ENCODE measurements around the gene ZNF140.

ZNF140 gene

GRCh38 chr12:133080368-133081158 lies at the start of gene ZNF140:
ZNF140 (plus strand) TSS chr12:133080923; CDS start chr12:133081321, 398 bp downstream.
- peak; percentile 95 for DNase-seq (ENCODE audit: low read depth)

GRCh38 chr12:133037207-133038005 lies 43.3 kb upstream of the ZNF140 start, which contains the start of gene ZNF84:
ZNF84 (plus strand) TSS chr12:133037509; CDS start chr12:133041468, 3,959 bp downstream.
- DNase-seq (ENCODE audit: low read depth): peak; percentile 97

DNA sequence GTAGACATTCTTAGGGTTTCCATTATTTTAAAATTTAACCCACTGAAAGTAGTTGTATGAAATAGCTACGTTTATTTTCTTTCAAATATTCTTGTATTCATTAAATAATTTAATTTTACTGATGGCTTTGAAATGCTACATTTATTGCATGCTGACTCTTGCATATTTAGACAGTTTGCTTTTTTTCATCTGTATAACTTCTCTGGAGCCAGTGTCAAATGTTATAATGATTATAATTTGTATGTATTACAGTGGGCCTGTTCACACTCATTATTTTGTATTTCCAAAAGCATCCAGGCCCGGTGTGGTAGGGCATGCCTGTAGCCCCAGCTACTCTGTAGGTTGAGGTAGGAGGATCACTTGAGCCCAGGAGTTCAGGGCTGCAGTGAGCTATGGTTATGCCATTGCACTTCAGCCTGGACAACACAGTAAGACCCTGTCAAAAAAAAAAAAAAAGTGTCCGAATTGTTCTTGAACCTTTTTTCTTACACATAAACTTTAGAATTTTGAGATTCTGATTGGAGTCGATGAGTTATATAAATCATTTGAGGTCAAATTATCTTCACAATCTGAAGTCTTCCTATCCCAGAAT lies 42.5 kb upstream of the ZNF140 start:
- DNase-seq (ENCODE audit: low read depth): no peak

- no peak for DNase-seq (ENCODE audit: low read depth)
These were observed 34.0 kb upstream of the ZNF140 start for GRCh38 chr12:133046698-133047097.

DNA sequence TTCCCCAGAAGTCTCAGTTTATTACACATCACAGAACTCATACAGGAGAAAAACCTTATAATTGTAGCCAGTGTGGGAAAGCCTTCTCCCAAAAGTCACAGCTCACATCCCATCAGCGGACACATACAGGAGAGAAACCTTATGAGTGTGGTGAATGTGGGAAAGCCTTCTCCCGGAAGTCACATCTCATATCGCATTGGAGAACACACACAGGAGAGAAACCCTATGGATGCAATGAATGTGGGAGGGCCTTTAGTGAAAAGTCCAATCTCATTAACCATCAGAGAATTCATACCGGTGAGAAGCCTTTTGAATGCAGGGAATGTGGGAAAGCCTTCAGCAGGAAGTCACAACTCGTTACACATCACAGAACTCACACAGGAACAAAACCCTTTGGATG lies 23.3 kb upstream of the ZNF140 start:
- DNase-seq (ENCODE audit: low read depth): no peak

DNA sequence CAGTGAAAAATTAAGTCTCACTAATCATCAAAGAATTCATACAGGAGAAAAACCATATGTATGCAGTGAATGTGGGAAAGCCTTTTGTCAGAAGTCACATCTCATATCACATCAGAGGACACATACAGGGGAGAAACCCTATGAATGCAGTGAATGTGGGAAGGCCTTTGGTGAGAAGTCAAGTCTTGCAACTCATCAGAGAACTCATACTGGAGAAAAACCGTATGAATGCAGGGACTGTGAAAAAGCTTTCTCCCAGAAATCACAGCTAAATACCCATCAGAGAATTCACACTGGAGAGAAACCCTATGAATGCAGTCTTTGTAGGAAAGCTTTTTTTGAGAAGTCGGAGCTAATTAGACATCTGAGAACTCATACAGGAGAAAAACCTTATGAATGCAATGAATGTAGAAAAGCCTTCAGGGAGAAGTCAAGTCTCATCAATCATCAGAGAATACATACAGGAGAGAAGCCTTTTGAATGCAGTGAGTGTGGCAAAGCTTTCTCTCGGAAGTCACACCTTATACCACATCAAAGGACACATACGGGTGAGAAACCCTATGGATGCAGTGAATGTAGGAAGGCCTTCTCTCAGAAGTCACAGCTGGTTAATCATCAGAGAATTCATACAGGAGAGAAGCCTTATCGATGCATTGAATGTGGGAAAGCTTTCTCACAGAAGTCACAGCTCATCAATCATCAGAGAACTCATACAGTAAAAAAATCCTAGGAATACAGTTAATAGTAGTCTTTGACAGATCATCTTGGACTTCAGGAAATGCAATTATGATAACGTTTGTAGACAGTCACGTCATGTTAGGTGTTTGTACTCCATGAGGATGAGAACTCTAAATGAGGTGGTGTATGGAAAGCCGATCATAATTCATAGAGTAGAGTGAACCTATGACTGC lies 22.3 kb upstream of the ZNF140 start:
- DNase-seq (ENCODE audit: low read depth): no peak

DNA sequence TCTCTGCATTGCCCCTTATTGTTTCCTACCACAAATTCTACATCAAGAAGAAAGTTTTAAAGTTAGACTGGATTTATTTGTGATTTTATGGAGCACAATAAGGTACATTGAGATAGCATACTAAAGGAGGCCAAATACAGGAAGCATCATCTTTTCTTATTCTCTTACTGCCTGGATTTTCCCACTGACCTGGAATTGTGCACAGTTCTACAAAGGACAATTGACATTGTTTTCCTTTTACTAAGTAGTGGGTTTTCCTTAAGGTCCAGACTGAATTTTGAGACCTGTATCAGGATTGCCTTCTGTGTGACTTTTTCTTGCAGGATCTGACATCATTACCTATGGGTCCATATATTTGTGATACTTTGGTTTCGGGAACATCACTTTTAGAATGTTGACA lies 18.8 kb upstream of the ZNF140 start:
- DNase-seq (ENCODE audit: low read depth): no peak

GRCh38 chr12:133063556-133063955 lies 17.2 kb upstream of the ZNF140 start:
- no peak for DNase-seq (ENCODE audit: low read depth)

DNA sequence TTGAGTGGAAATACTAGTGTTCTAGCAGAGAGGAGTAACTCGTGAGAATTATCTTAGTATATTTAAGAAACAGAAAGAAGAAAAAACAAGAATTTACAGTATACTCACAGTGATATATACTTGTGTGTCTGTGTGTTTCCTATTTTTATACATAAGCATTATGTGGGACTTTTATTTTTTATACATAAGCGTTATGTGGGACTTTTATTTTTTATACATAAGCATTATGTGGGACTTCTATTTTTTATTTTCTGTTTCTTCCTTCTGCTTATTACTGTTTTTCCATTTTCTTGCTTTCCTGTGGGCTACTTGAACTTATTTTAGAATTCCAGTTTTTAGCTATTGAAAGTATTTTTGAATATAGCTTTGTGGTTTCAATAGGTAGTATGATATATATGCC lies 6.9 kb upstream of the ZNF140 start:
- no peak for DNase-seq (ENCODE audit: low read depth)

- peak; percentile 99 for DNase-seq (ENCODE audit: low read depth)
These were observed 726 bp upstream of the ZNF140 start for GRCh38 chr12:133080026-133080367.

DNA sequence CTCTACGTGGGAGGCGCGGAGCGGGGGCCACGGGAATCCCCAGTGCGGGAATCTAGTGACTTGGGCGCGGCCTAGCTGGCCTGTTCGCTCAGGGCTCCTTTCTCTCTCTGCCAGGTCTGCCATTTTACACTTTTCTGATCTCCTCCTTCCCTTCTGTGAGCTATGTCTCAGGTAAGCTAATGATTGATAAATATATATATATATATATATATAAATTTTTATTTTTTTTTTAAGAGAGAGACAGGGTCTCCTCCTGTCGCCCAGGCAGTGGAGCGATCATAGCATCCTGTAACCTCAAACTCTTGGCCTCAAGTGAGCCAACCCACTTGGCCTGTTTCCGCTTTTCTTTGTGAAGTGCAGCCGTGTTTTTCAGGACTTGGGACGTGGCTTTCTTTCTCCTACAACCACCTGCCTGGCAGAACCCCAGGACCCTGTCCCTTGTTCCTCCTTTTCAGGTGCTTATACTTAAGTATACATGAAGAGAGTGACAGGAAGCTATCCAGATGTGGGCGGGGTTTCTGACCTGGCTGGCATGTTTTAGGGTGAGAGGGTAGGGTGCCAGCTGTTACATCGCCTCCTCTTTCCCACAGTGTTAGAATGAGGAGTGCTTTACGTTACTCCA lies 547 bp downstream of the ZNF140 start:
- no peak for DNase-seq (ENCODE audit: low read depth)

- DNase-seq (ENCODE audit: low read depth): no peak
These were observed 2.6 kb downstream of the ZNF140 start for GRCh38 chr12:133083345-133083744.

GRCh38 chr12:133105620-133106019 lies 24.9 kb downstream of the ZNF140 start:
- DNase-seq (ENCODE audit: low read depth): no peak

DNA sequence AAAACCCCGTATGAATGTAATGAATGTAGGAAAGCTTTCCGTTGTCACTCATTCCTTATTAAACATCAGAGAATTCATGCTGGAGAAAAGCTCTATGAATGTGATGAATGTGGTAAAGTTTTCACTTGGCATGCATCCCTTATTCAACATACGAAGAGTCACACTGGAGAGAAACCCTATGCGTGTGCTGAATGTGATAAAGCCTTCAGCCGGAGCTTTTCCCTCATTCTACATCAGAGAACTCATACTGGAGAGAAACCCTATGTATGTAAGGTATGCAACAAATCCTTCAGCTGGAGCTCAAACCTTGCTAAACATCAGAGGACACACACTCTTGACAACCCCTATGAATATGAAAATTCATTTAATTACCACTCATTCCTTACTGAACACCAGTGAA lies 25.5 kb downstream of the ZNF140 start:
- no peak for DNase-seq (ENCODE audit: low read depth)

- DNase-seq (ENCODE audit: low read depth): no peak
These were observed 26.4 kb downstream of the ZNF140 start for GRCh38 chr12:133107121-133107520.

GRCh38 chr12:133108150-133108549 lies 27.4 kb downstream of the ZNF140 start:
- DNase-seq (ENCODE audit: low read depth): no peak

DNA sequence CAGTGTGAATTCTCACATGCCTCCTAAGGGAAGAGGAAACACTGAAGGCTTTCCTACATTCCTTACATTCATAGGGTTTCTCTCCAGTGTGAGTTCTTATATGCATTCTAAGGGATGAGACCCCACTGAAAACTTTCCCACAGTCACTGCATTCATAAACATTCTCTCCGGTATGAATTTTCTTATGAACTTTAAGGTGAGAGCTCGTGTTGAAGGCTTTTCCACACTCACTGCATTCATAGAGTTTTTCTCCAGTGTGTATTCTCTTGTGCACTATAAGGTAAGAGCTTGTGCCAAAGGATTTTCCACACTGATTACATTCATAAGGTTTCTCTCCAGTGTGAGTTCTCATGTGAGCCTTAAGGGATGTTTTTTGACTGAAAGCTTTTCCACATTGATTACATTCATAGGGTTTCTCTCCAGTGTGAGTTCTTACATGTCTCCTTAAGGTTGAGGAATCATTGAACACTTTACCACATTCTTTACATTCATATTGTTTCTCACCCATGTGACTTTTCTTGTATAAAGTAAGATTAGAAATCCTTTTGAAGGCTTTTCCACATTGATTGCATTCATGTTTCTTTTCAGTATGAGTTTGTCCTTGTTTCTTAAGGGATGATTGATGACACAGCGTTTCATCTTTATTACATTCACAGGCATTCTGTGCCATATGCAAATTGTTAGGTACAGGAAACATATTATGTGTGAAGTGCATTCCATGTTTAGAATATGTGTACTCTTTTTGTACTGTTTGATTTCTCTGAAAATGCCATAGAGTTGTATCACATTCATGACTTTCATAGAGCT lies 39.9 kb downstream of the ZNF140 start:
- no peak for DNase-seq (ENCODE audit: low read depth)

GRCh38 chr12:133124674-133125073 lies 44.0 kb downstream of the ZNF140 start:
- DNase-seq (ENCODE audit: low read depth): no peak

DNA sequence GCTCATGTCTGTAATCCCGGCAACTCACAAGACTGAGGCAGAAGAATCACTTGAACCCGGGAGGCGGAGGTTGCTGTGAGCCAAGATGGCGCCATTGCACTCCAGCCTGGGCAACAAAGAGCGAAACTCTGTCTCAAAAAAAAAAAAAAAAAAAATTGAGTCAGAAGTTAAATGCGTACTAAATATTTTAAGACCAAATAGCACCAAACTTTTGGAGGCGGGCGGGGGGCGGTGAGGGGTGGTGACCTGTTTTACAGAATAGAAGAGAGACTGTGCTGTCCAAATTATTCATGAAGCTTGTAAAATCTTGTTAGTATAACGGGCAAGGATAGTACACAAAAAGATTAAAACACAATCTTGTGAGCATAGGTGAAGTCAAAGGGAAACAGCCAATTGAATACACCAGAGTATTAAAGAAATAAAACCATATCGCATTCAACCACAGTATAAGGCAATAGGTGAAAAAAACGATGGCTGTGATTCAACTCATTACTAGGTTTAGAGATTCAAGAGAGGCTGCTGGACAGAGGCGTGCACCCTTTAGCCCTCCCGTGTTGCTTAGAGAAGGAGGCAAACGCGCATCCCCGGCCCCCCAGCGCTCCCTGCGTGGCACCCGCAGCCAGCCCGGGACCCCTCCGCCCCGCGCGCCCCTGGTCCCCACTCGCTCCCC lies 48.8 kb downstream of the ZNF140 start:
- DNase-seq (ENCODE audit: low read depth): no peak
